Activated CD4-positive, alpha-beta T cell treated with anti-CD3 and anti-CD28 coated beads, Interleukin-2, amount 10 ng/mL, durations not matched to agents 7 days and 5 days (primary cell): ENCODE results near the gene PRKACB. TPM values are rescaled to one million over a fixed set of nuclear protein-coding genes. Genes with fewer than 3 reads are reported as not detected.
"Not testable (repeated sequence)": the region's sequence is repeated elsewhere in the genome, so short reads cannot be mapped to it uniquely, and the experiment has no call there.

Experiments used
- CTCF ChIA-PET: fragments of 350-600 bp; sonication (Branson Sonifier 250); formaldehyde crosslinking; loops from one replicate; lab custom pipeline; 2021; ENCODE audit warnings: antibody characterized with exemption; lab: Charles Lee
- POLR2A ChIA-PET: fragments of 350-600 bp; sonication (Branson Sonifier 250); formaldehyde crosslinking; loops from one replicate; lab custom pipeline; 2021; ENCODE audit warnings: antibody characterized with exemption; lab: Charles Lee
- DNase-seq: peaks from one replicate; pipeline ENCODE4 v3.0.0-alpha.2; 2020
- H3K27ac Mint-ChIP-seq: one replicate; pipeline ENCODE4 v1.8.0; 2021; ENCODE audit warnings: mild to moderate bottlenecking, moderate library complexity, mixed read lengths
- H3K27me3 Mint-ChIP-seq: one replicate; pipeline ENCODE4 v1.8.0; 2021; ENCODE audit warnings: mixed read lengths
- H3K36me3 Mint-ChIP-seq: one replicate; pipeline ENCODE4 v1.8.0; 2021; ENCODE audit warnings: low read depth, mixed read lengths
- H3K4me1 Mint-ChIP-seq: one replicate; pipeline ENCODE4 v1.8.0; 2021; ENCODE audit warnings: mixed read lengths
- H3K4me3 Mint-ChIP-seq: one replicate; pipeline ENCODE4 v1.8.0; 2021; ENCODE audit warnings: mild to moderate bottlenecking, moderate library complexity, mixed read lengths
- H3K9me3 Mint-ChIP-seq: one replicate; pipeline ENCODE4 v1.8.0; 2021; ENCODE audit warnings: mixed read lengths
- total RNA-seq, 2 experiments: library from RNA; stranded (reverse); gene quantifications; one replicate each; pipeline ENCODE4 v1.2.3, GENCODE V29; 2021

The PRKACB gene
- total RNA-seq, 2 experiments from 2014 or later = 108 to 119 TPM

DNA sequence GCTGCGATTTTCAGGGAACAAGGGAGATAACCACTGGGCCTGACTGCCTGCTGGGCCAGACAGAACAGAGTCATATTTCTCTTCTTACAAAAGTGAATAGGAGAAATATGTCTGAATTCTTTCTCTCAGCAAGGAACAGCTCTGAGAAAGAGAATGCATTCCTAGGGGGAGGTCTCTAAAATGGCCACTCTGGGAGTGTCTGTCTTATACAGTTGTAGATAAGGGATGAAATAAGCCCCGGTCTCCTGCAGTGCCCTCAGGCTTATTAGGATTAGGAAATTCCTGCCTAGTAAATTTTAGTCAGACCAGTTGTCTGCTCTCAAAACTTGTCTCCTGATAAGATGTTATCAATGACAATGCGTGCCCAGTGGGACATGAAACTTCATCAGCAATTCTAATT, 143.3 kb downstream of the PRKACB start:
- H3K4me1 Mint-ChIP-seq, H3K36me3 Mint-ChIP-seq, DNase-seq, POLR2A ChIA-PET, CTCF ChIA-PET, H3K27ac Mint-ChIP-seq, H3K4me3 Mint-ChIP-seq: not testable (repeated sequence)
- Mint-ChIP-seq H3K27me3 (peaks cover 12% of the 10 kb centered on the region), H3K9me3 (peaks cover 22% of the 10 kb centered on the region)

Other genes with a start within 250 kb of the PRKACB start
- gene TTLL7, start 145.1 kb upstream of the PRKACB start, total RNA-seq = 1 to 10 TPM; 4.1 to 4.2 TPM
- under 1 TPM; 0.15 to 0.23 TPM for gene SAMD13, start 157.4 kb downstream of the PRKACB start, total RNA-seq